IPS-20b (cell line): ENCODE data around the gene SLFNL1.

Experiments used
- H3K27ac ChIP-seq: one replicate; pipeline ENCODE4 v1.5.1; 2013; ENCODE audit warnings: low read length
- H3K27me3 ChIP-seq: 2 replicates; pipeline ENCODE4 v1.6.1; 2013; ENCODE audit warnings: mild to moderate bottlenecking, low read length, inconsistent platforms; ENCODE audit not compliant: insufficient read depth
- H3K36me3 ChIP-seq: 2 replicates; pipeline ENCODE4 v1.6.1; 2013; ENCODE audit warnings: low read depth, mild to moderate bottlenecking, inconsistent platforms, low read length, moderate library complexity; ENCODE audit not compliant: insufficient read depth
- H3K4me1 ChIP-seq: 2 replicates; pipeline ENCODE4 v1.6.1; 2013; ENCODE audit warnings: mild to moderate bottlenecking, control low read depth, inconsistent platforms, low read length, moderate library complexity; ENCODE audit not compliant: insufficient read depth
- H3K4me3 ChIP-seq: 2 replicates; pipeline ENCODE4 v1.5.1; 2013; ENCODE audit warnings: mild to moderate bottlenecking, low read length, inconsistent platforms
- H3K9ac ChIP-seq: 2 replicates; pipeline ENCODE4 v1.6.1; 2013; ENCODE audit warnings: low read depth, mild to moderate bottlenecking, inconsistent platforms, low read length, moderate library complexity
- H3K9me3 ChIP-seq: 2 replicates; pipeline ENCODE4 v1.6.1; 2013; ENCODE audit warnings: mild to moderate bottlenecking, low read depth, low read length, inconsistent platforms; ENCODE audit not compliant: insufficient read depth

SLFNL1 gene

GRCh38 chr1:40974945-40975344 lies 46.6 kb downstream of the SLFNL1 start:
- no peak overlapping the region for H3K9ac ChIP-seq
- no peaks in the 10 kb centered on the region for H3K9me3 ChIP-seq
- H3K4me3 ChIP-seq = no peak overlapping the region
- no peaks in the 10 kb centered on the region for H3K36me3 ChIP-seq
- no peaks in the 10 kb centered on the region for H3K4me1 ChIP-seq
- no peaks in the 10 kb centered on the region for H3K27me3 ChIP-seq
- no peak overlapping the region for H3K27ac ChIP-seq

GRCh38 chr1:40973912-40974311 lies 47.6 kb downstream of the SLFNL1 start:
- Histone ChIP-seq H3K9ac (no peak overlapping the region), H3K4me1 (no peaks in the 10 kb centered on the region), H3K36me3 (no peaks in the 10 kb centered on the region), H3K9me3 (no peaks in the 10 kb centered on the region), H3K27ac (no peak overlapping the region), H3K27me3 (no peaks in the 10 kb centered on the region), H3K4me3 (no peak overlapping the region)

- Histone ChIP-seq H3K27ac (no peak overlapping the region), H3K27me3 (no peaks in the 10 kb centered on the region), H3K4me3 (no peak overlapping the region), H3K9ac (no peak overlapping the region), H3K4me1 (no peaks in the 10 kb centered on the region), H3K9me3 (no peaks in the 10 kb centered on the region), H3K36me3 (no peaks in the 10 kb centered on the region)
These were observed 49.6 kb downstream of the SLFNL1 start for GRCh38 chr1:40971966-40972365.

- H3K27me3 ChIP-seq = peaks cover 9% of the 10 kb centered on the region; the same call in 1 of the 2 replicates
- H3K27ac ChIP-seq = no peak overlapping the region
These were observed 52.1 kb downstream of the SLFNL1 start for GRCh38 chr1:40969445-40969844.

GRCh38 chr1:40966417-40966816 lies 55.1 kb downstream of the SLFNL1 start:
- Histone ChIP-seq H3K27ac (no peak overlapping the region), H3K4me1 (no peaks in the 10 kb centered on the region), H3K27me3 (peaks cover 9% of the 10 kb centered on the region; the same call in 1 of the 2 replicates), H3K36me3 (no peaks in the 10 kb centered on the region), H3K9me3 (no peaks in the 10 kb centered on the region), H3K9ac (no peak overlapping the region), H3K4me3 (no peak overlapping the region)

More at GRCh38 chr1:40969445-40969844, 52.1 kb downstream of the SLFNL1 start:
- H3K4me3 ChIP-seq = no peak overlapping the region
- no peaks in the 10 kb centered on the region for H3K36me3 ChIP-seq
- H3K9ac ChIP-seq = no peak overlapping the region
- H3K4me1 ChIP-seq = no peaks in the 10 kb centered on the region
- no peaks in the 10 kb centered on the region for H3K9me3 ChIP-seq
